Vagina (tissue), 2 donors: ENCODE measurements around the gene NBPF4. TPM values are rescaled to one million over a fixed set of nuclear protein-coding genes. Genes with fewer than 3 reads are reported as not detected.
"Not testable (repeated sequence)": the region's sequence is repeated elsewhere in the genome, so short reads cannot be mapped to it uniquely, and the experiment has no call there.

Experiments used
- DNase-seq, 2 donors: peaks; one replicate each; pipeline ENCODE4 v3.0.0-alpha.2; 2017; ENCODE audit errors: extremely low spot score in 2 of 2
- H3K27ac ChIP-seq: fragments of 200-600 bp; sonication (generic); one replicate; pipeline ENCODE4 v1.5.1; 2019
- H3K27me3 ChIP-seq: fragments of 200-600 bp; sonication (generic); one replicate; pipeline ENCODE4 v1.5.1; 2019
- H3K36me3 ChIP-seq, 2 donors: fragments of 200-600 bp; sonication (generic); one replicate each; pipeline ENCODE4 v1.5.1; 2017 to 2019
- H3K4me1 ChIP-seq: fragments of 200-600 bp; sonication (generic); one replicate; pipeline ENCODE4 v1.5.1; 2019
- H3K4me3 ChIP-seq, 2 donors: fragments of 200-600 bp; sonication (generic); 1 replicate in 1 of 2; 2 replicates in 1 of 2; pipeline ENCODE4 v1.5.1; 2016 to 2019
- H3K9me3 ChIP-seq: fragments of 200-600 bp; sonication (generic); one replicate; pipeline ENCODE4 v1.5.1; 2019
- intact Hi-C: fragments of 100-400 bp; cut with DNase I; formaldehyde crosslinking; loops from one replicate; pipeline ENCODE4 v1.15.1; 2023
- total RNA-seq: library from RNA; depleted of rRNA; stranded (reverse); fragments of >200 nt; gene quantifications from one replicate; pipeline ENCODE4 v1.2.3, GENCODE V29; 2016

Gene NBPF4, protein sequence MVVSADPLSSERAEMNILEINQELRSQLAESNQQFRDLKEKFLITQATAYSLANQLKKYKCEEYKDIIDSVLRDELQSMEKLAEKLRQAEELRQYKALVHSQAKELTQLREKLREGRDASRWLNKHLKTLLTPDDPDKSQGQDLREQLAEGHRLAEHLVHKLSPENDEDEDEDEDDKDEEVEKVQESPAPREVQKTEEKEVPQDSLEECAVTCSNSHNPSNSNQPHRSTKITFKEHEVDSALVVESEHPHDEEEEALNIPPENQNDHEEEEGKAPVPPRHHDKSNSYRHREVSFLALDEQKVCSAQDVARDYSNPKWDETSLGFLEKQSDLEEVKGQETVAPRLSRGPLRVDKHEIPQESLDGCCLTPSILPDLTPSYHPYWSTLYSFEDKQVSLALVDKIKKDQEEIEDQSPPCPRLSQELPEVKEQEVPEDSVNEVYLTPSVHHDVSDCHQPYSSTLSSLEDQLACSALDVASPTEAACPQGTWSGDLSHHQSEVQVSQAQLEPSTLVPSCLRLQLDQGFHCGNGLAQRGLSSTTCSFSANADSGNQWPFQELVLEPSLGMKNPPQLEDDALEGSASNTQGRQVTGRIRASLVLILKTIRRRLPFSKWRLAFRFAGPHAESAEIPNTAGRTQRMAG
- total RNA-seq: not detected

DNA sequence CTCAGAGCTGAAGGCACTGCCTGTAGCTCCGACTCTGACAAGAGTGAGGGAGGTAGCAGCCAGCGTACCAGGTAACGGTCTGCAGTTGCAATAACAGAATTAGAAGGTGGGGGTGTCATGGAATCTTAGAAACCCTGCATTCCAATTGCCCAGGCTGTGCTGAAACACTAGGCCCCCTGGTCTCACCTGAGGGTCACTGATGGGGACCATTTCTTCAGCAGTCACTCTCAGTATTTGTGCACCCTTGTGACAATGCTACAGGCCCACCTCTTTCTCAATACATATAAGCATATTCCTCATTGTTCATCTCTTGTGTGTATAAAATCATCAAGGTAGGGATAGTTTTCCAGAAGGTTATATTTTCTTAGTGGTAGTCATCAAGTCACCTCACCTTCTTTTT is at the start of gene NBPF4:
TSS of gene NBPF4 (minus strand) at position 101 of the 400 bp plus-strand sequence. CDS start 315 bp downstream, outside the sequence.
- H3K27ac ChIP-seq, intact Hi-C loops, H3K27me3 ChIP-seq, H3K9me3 ChIP-seq, H3K4me3 ChIP-seq, H3K36me3 ChIP-seq, H3K4me1 ChIP-seq, DNase-seq: not testable (repeated sequence)

DNA sequence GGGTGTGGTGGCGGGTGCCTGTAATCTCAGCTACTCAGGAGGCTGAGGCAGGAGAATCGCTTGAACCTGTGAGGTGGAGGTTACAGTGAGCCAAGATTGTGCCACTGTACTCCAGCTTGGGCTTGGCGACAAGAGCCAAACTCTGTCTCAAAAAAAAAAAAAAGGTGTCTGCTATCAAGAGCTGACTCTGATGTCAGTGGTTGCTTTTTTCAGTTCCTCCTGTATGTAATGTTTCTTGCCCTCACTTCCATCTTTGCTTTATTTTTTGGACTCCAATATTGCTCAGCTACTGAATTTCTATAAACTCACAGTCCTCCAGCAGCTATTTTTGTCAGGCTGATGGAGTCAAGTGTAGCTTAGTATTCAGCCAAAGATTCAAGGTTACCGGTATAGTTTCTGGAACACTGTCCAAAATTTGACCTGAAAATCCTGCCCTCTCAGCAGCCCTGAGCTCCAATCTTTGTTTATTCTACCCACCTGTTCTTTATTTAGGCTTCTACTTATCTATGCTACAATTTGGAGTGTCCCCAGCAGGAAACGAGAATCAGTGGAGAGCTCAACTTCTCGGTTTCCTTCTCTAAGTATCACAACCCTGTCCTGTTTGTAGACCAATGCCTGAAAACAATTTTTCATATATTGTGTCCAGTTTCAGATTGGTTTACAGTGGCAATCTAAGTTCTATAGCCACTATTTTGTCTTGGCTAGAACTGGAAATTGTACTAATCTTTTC is 38.8 kb upstream of the NBPF4 start:
- DNase-seq, H3K36me3 ChIP-seq, H3K27ac ChIP-seq, H3K9me3 ChIP-seq, intact Hi-C loops, H3K27me3 ChIP-seq, H3K4me3 ChIP-seq, H3K4me1 ChIP-seq: not testable (repeated sequence)

DNA sequence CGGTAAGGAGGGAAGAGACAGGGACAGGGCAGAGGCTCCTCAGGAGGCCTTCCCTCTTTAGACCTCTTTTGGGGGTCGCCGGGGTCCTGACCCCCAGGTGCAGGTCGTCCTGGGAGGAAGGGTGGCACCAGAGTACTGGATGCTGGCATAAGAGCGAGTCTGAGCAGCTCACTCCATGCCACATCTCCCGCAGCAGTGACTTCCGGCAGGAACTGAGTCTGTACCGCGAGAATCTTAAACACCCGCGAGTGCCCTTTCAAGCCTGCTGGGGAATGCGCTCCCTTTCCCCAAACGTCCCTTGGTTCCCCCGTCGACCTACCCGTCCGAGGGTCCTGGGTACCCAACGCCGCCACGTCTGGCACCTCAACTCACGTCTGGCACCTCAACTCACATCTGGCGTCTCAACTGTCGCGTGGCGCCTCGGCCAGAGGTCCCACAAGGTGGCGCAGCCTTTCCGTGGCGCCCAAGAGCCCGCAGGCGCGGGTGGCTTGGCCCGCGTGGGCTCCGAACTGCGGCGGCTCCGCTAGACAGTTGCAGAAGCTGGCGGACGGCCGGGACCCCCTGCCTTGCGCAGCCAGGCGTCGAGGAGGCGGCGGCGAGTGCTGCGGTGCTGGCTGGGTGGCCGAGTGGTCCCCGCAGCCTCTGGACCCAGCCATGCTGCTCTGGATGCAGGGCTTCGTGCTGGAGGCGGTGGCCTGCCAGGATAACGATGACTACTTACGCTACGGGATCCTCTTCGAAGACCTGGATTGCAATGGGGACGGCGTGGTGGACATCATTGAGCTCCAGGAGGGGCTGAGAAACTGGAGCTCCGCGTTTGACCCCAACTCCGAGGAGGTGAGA is 28.8 kb upstream of the NBPF4 start:
- H3K4me3 ChIP-seq, H3K27ac ChIP-seq, DNase-seq, H3K36me3 ChIP-seq, H3K27me3 ChIP-seq, H3K9me3 ChIP-seq, H3K4me1 ChIP-seq, intact Hi-C loops: not testable (repeated sequence)

DNA sequence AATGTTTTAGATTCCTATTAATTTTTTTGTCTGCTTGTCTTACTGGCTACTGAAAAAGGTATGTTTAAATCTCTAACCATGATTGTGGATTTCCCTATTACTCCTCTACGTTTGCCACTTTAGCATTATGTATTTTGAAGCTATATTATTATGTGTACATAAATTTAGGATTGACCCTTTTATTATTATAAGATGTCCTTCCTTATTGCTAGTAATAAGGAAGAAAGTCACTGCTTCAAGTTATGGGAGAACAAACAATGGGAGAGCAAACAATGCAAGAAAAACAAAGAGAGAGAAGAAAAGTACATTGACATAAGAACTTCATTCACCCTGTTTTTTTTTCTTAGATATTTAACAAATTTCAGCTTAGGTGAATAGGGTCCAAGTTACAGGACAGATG is 23.2 kb upstream of the NBPF4 start:
- H3K27ac ChIP-seq, H3K4me1 ChIP-seq, H3K9me3 ChIP-seq, H3K4me3 ChIP-seq, H3K27me3 ChIP-seq, intact Hi-C loops, DNase-seq, H3K36me3 ChIP-seq: not testable (repeated sequence)

DNA sequence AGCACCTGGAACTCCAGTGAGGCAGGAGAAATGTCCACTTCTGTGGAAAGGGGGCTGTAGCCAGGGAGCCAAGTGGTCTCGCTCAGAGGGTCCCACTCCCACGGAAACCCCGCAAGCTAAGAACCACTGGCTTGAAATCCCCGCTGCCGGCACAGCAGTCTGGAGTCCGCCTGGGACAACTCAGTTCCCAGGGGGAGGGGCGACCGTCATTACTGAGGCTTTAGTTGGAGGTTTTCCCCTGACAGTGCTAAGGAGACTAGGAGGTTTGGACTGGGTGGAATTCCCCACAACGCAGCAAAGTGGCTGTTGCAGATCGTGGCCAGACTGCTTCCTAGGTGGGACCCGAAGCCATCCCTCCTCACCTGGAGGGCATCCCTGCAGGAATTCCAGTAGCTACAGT is 18.1 kb upstream of the NBPF4 start:
- H3K4me3 ChIP-seq, DNase-seq, intact Hi-C loops: not testable (repeated sequence)

DNA sequence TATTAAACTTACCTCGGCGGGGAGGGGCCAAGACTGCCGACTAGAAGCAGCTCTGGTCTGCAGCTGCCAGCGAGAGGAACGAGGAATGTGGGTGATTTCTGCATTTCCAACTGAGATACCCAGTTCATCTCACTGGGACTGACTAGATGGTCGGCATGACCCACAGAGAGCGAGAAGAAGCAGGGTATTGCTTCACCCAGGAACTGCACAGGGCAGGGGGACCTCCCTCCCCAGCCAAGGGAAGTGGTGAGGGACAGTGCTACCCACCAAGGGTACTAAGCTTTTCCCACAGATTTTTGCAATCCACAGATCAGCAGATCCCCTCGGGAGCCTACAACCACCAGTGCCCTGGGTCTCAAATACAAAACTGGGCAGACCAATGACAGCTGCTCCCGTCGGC is 17.6 kb upstream of the NBPF4 start:
- DNase-seq, H3K4me1 ChIP-seq, H3K4me3 ChIP-seq, H3K27me3 ChIP-seq, H3K36me3 ChIP-seq, H3K9me3 ChIP-seq, H3K27ac ChIP-seq, intact Hi-C loops: not testable (repeated sequence)

More for the DNA sequence above, 18.1 kb upstream of the NBPF4 start:
- H3K27ac ChIP-seq, H3K4me1 ChIP-seq, H3K9me3 ChIP-seq, H3K27me3 ChIP-seq, H3K36me3 ChIP-seq: not testable (repeated sequence)

DNA sequence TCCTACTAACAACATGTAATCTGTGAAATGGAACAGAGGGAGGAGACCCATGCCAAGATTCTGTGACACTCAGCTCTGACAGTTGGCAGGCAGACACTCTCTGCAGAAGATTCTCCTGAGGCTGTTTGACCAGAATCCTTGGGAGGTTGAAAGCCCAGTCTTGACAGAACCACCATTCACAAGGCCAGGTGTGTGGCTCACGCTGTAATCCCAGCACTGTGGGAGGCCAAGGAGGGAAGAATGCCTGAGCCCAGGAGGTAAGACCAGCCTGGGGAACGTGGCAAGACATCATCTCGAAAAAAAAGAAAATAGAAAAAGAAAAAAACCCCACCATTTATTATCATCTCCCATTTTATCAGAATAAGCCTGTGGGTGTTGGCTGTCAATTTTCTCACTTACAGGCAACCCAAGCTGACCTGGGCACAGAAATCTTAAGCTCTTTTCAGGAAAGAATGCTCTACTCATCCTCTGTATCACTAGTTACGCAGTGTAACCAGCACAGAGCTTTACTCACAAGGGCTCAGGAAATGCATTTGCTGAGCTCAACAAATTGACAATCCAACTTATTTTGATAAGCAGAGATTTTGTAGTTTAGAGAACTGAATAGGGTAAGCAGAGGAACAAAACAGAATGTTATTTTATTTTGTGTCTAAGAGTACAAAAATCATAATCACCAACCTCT is 16.8 kb upstream of the NBPF4 start:
- H3K27me3 ChIP-seq, H3K9me3 ChIP-seq, DNase-seq, H3K27ac ChIP-seq, H3K4me3 ChIP-seq, intact Hi-C loops, H3K36me3 ChIP-seq, H3K4me1 ChIP-seq: not testable (repeated sequence)

DNA sequence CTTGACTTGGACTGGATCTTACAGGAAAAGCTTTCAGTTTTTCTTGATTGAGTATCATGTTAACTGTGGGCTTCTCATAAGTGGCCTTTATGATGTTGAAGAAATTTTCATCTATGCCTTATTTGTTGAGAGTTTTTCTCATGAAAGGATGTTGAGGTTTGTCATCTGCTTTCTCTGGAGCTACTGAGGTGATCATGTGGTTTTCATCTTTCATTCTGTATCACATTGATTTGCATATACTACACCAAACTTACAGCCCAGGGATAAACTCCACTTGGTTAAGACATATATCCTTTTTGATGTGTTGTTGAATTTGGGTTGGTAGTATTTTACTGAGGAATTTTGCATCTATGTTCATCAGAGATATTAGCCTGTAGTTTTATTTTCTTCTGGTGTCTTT is 11.6 kb upstream of the NBPF4 start:
- H3K9me3 ChIP-seq, H3K4me1 ChIP-seq, H3K27me3 ChIP-seq, H3K36me3 ChIP-seq, DNase-seq, intact Hi-C loops, H3K4me3 ChIP-seq, H3K27ac ChIP-seq: not testable (repeated sequence)

DNA sequence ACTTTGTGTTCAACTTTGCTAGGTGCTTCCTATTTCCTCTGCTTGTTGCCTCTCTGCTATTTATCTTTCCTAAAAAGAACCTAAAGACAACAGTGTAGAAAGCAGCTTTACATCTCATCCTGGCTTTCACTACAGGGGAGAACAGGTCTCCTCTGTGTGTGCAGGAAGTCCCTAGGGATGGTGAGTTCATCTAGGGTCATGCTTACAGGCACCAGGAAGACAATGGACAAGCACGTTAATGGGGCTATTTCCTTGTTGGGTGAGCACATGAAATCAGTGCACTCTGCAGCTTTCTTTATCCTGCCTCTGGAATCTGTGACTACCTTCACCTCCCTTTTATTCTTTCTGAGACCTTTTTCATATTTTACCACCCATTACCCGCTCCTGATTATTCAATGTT is 4.5 kb downstream of the NBPF4 start:
- DNase-seq, H3K9me3 ChIP-seq, H3K27me3 ChIP-seq, H3K36me3 ChIP-seq, intact Hi-C loops, H3K4me1 ChIP-seq, H3K4me3 ChIP-seq, H3K27ac ChIP-seq: not testable (repeated sequence)

DNA sequence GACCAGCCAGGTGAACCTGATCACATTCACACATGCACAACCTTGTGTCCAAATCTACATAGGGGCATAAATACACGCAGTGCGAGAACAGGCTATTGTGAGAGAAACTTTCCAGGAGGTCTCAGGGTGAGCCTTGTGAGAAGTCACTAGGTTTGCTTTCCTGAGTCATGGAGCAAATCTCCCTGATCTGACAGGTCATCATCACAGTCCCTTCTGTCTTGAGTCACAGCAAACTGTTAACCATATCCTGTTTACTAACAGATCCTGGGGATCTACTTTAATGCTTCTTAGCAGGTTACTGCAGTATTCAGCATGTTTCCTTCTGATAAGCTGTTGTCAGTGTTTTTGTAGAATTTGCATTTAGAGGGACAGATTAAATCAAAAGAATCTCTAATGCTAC is 8.6 kb downstream of the NBPF4 start:
- H3K27me3 ChIP-seq, H3K36me3 ChIP-seq, H3K27ac ChIP-seq, H3K4me3 ChIP-seq, DNase-seq, intact Hi-C loops, H3K4me1 ChIP-seq, H3K9me3 ChIP-seq: not testable (repeated sequence)

DNA sequence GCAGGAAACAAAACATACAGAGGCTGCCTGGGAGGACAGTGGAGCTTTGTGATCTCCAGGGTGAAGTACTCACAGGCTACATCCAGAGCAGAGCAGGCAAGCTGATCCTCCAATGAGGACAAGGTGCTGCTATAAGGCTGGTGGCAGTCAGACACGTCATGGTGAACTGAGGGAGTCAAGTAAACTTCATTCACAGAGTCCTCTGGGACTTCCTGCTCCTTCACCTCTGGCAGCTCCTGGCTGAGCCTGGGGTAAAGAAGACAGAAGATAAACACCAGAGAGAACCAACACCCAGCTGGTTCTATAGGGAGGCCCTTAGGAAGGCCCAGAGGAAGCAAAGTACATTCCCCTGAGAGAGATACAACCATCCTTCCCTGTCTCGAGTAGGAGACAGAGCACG is 11.7 kb downstream of the NBPF4 start:
- H3K9me3 ChIP-seq, H3K36me3 ChIP-seq, H3K27me3 ChIP-seq, H3K27ac ChIP-seq, DNase-seq, intact Hi-C loops, H3K4me3 ChIP-seq, H3K4me1 ChIP-seq: not testable (repeated sequence)

DNA sequence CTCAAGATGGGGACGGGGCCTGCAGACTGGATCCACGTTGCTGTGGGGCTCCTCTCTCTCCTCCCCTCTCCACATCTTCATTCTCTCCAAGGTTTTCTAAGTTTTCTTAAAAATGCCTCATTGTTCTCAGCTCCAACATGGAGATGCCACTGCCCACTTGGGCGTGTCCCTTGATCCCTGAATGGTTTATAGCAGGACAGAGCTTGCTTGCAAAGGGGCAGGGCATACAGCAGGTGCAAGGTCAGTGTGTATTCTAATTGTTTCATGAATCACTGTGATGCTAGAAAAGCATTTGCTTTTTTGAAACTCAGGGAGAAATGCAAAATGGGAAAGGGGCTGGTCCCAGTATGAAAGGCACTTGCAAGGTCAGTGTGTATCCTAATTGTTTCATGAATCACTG is 13.9 kb downstream of the NBPF4 start:
- H3K36me3 ChIP-seq, H3K4me1 ChIP-seq, DNase-seq, H3K4me3 ChIP-seq, H3K27me3 ChIP-seq, H3K27ac ChIP-seq, H3K9me3 ChIP-seq, intact Hi-C loops: not testable (repeated sequence)
